Measurements from ENCODE around the gene CFB. TPM values are rescaled to one million over a fixed set of nuclear protein-coding genes. Genes with fewer than 3 reads are reported as not detected.

CFB gene
- total RNA-seq: 4.1 and 28.8 TPM in 2 replicates

GRCh38 chr6:31945507-31946369 lies at the start of gene CFB:
Gene CFB, plus strand, starts transcription at chr6:31946095. Its CDS starts 127 bp downstream, at chr6:31946222.

GRCh38 chr6:31897612-31898382 lies 48.1 kb upstream of the CFB start, which contains the start of gene EHMT2:
Gene EHMT2, minus strand, starts transcription at chr6:31897698. Its CDS starts 21 bp downstream, at chr6:31897677.

GRCh38 chr6:31901953-31902643 lies 43.8 kb upstream of the CFB start, which contains the start of gene ZBTB12:
Gene ZBTB12, minus strand, starts transcription at chr6:31902086. Its CDS starts 781 bp downstream, at chr6:31901305.

GRCh38 chr6:31927242-31927862 lies 18.5 kb upstream of the CFB start, which contains the start of gene C2:
Gene C2, plus strand, starts transcription at chr6:31927717. Its CDS starts 36 bp downstream, at chr6:31927753.

GRCh38 chr6:31958741-31959739 lies 13.1 kb downstream of the CFB start, which contains the start of the genes NELFE and SKIC2:
Gene NELFE, minus strand, starts transcription at chr6:31958971. Its CDS starts 525 bp downstream, at chr6:31958446.
Gene SKIC2, plus strand, starts transcription at chr6:31959175. Its CDS starts 18 bp downstream, at chr6:31959193.

GRCh38 chr6:31971993-31972708 lies 26.3 kb downstream of the CFB start, which contains the start of gene DXO:
Gene DXO, minus strand, starts transcription at chr6:31972138. Its CDS starts 463 bp downstream, at chr6:31971675.

GRCh38 chr6:31981744-31982143 lies 35.8 kb downstream of the CFB start, which contains the start of gene C4A:
Gene C4A, plus strand, starts transcription at chr6:31982057. Its CDS starts 51 bp downstream, at chr6:31982108.

Other genes with a start within 250 kb of the CFB start
- 38.6 and 56.1 TPM in 2 replicates for gene ABHD16A, start 242.8 kb upstream of the CFB start, total RNA-seq
- gene LY6G6F, start 239.2 kb upstream of the CFB start, total RNA-seq: not detected in 2 replicates
- not detected in 2 replicates for gene LY6G6D, start 230.7 kb upstream of the CFB start, total RNA-seq
- gene LY6G6C, start 224.3 kb upstream of the CFB start, total RNA-seq: not detected in 2 replicates
- gene MPIG6B, start 222.7 kb upstream of the CFB start, total RNA-seq: not detected in 2 replicates
- 54.9 and 59.1 TPM in 2 replicates for gene DDAH2, start 216.8 kb upstream of the CFB start, total RNA-seq
- 514 and 620 TPM in 2 replicates for gene CLIC1, start 209.6 kb upstream of the CFB start, total RNA-seq
- gene MSH5, start 206.1 kb upstream of the CFB start, total RNA-seq: 3.6 and 10.9 TPM in 2 replicates
- gene SAPCD1, start 183.4 kb upstream of the CFB start, total RNA-seq: 1.2 TPM in 2 replicates
- 0.09 TPM in 1 of 2 replicates, not detected in the other for gene VWA7, start 168.8 kb upstream of the CFB start, total RNA-seq
- gene VARS1, start 150.3 kb upstream of the CFB start, total RNA-seq: 67.4 and 123 TPM in 2 replicates
- gene LSM2, start 139.1 kb upstream of the CFB start, total RNA-seq: 17.2 and 18.4 TPM in 2 replicates
- gene HSPA1L, start 130.8 kb upstream of the CFB start, total RNA-seq: 1.2 and 2.1 TPM in 2 replicates
- gene HSPA1A, start 130.6 kb upstream of the CFB start, total RNA-seq: 73.6 and 99.1 TPM in 2 replicates
- gene HSPA1B, start 118.4 kb upstream of the CFB start, total RNA-seq: 84.9 and 117 TPM in 2 replicates
- gene NEU1, start 83.3 kb upstream of the CFB start, total RNA-seq: 72.0 and 133 TPM in 2 replicates
- gene SLC44A4, start 67.1 kb upstream of the CFB start, total RNA-seq: 0.05 and 0.30 TPM in 2 replicates
- gene EHMT2, start 48.4 kb upstream of the CFB start, total RNA-seq: 51.1 and 57.6 TPM in 2 replicates
- 3.6 and 4.7 TPM in 2 replicates for gene ZBTB12, start 44.0 kb upstream of the CFB start, total RNA-seq
- 0.42 and 0.89 TPM in 2 replicates for gene C2, start 18.4 kb upstream of the CFB start, total RNA-seq
- gene NELFE, start 12.9 kb downstream of the CFB start, total RNA-seq: 89.1 and 109 TPM in 2 replicates
- 60.3 and 63.7 TPM in 2 replicates for gene SKIC2, start 13.1 kb downstream of the CFB start, total RNA-seq
- 11.0 and 11.3 TPM in 2 replicates for gene DXO, start 26.0 kb downstream of the CFB start, total RNA-seq
- gene C4A, start 36.0 kb downstream of the CFB start, total RNA-seq: 4.2 and 4.3 TPM in 2 replicates
- gene C4B, start 68.7 kb downstream of the CFB start, total RNA-seq: 2.1 and 3.9 TPM in 2 replicates
- gene CYP21A2, start 92.3 kb downstream of the CFB start, total RNA-seq: 0.14 TPM in 1 of 2 replicates, not detected in the other
- gene TNXB, start 163.2 kb downstream of the CFB start, total RNA-seq: 0.89 and 1.7 TPM in 2 replicates
- 18.7 and 28.5 TPM in 2 replicates for gene ATF6B, start 182.2 kb downstream of the CFB start, total RNA-seq
- gene FKBPL, start 184.2 kb downstream of the CFB start, total RNA-seq: 3.0 and 3.6 TPM in 2 replicates
- gene PRRT1, start 205.8 kb downstream of the CFB start, total RNA-seq: 0.09 TPM in 1 of 2 replicates, not detected in the other
- 16.3 and 16.6 TPM in 2 replicates for gene PPT2, start 208.0 kb downstream of the CFB start, total RNA-seq
- 1.2 and 1.4 TPM in 2 replicates for gene EGFL8, start 218.5 kb downstream of the CFB start, total RNA-seq
- 19.3 and 28.4 TPM in 2 replicates for gene AGPAT1, start 230.0 kb downstream of the CFB start, total RNA-seq
- gene RNF5, start 232.3 kb downstream of the CFB start, total RNA-seq: 14.9 and 24.6 TPM in 2 replicates
- gene AGER, start 238.2 kb downstream of the CFB start, total RNA-seq: 0.23 TPM in 1 of 2 replicates, not detected in the other
- gene PBX2, start 244.1 kb downstream of the CFB start, total RNA-seq: 36.2 and 58.1 TPM in 2 replicates
- gene GPSM3, start 246.5 kb downstream of the CFB start, total RNA-seq: 0.59 and 1.2 TPM in 2 replicates